ENCODE measurements around the gene ESX1. TPM values are rescaled to one million over a fixed set of nuclear protein-coding genes. Genes with fewer than 3 reads are reported as not detected.
"Not testable (repeated sequence)": the region's sequence is repeated elsewhere in the genome, so short reads cannot be mapped to it uniquely, and the experiment has no call there.

Gene ESX1
- polyA plus RNA-seq (2014; cell fraction: cytosol; rRNA removed) = not detected in 2 replicates
- not detected in 2 replicates for polyA plus RNA-seq (2014; cell fraction: nucleus; rRNA removed)

- no peak for DNase-seq (ENCODE audit: low spot score)
These were observed at the start of gene ESX1 for GRCh38 chrX:104254442-104255115. TSS of gene ESX1 (minus strand) at chrX:104254933. CDS start at chrX:104254849, 84 bp downstream.

- DNase-seq (ENCODE audit: low spot score) = no peak
These were observed 40.9 kb upstream of the ESX1 start for GRCh38 chrX:104295636-104296035.

- DNase-seq (ENCODE audit: low spot score) = no peak
These were observed 34.2 kb upstream of the ESX1 start for GRCh38 chrX:104288961-104289360.

- DNase-seq (ENCODE audit: low spot score) = no peak
These were observed 33.5 kb upstream of the ESX1 start for GRCh38 chrX:104288269-104288668.

- no peak for DNase-seq (ENCODE audit: low spot score)
These were observed 30.5 kb upstream of the ESX1 start for GRCh38 chrX:104285201-104285600.

- no peak for DNase-seq (ENCODE audit: low spot score)
These were observed 29.8 kb upstream of the ESX1 start for GRCh38 chrX:104284507-104284906.

- no peak for DNase-seq (ENCODE audit: low spot score)
These were observed 27.5 kb upstream of the ESX1 start for GRCh38 chrX:104282166-104282725.

- DNase-seq (ENCODE audit: low spot score) = no peak
These were observed 26.8 kb upstream of the ESX1 start for GRCh38 chrX:104281564-104281963.

- DNase-seq (ENCODE audit: low spot score) = no peak
These were observed 25.9 kb upstream of the ESX1 start for GRCh38 chrX:104280609-104281008.

GRCh38 chrX:104270916-104271512 is 16.3 kb upstream of the ESX1 start:
- peak; percentile 10 for DNase-seq (ENCODE audit: low spot score)

GRCh38 chrX:104270212-104270611 is 15.5 kb upstream of the ESX1 start:
- no peak for DNase-seq (ENCODE audit: low spot score)

- no peak for DNase-seq (ENCODE audit: low spot score)
These were observed 732 bp upstream of the ESX1 start for GRCh38 chrX:104255465-104255864.

- peak; percentile 2 for DNase-seq (ENCODE audit: low spot score)
These were observed 929 bp downstream of the ESX1 start for GRCh38 chrX:104253567-104254441.

- no peak for DNase-seq (ENCODE audit: low spot score)
These were observed 4.3 kb downstream of the ESX1 start for GRCh38 chrX:104250470-104250869.

- DNase-seq (ENCODE audit: low spot score) = not testable (repeated sequence)
These were observed 24.7 kb downstream of the ESX1 start for GRCh38 chrX:104230060-104230459.

GRCh38 chrX:104211187-104211586 is 43.5 kb downstream of the ESX1 start:
- no peak for DNase-seq (ENCODE audit: low spot score)

GRCh38 chrX:104205548-104205947 is 49.2 kb downstream of the ESX1 start:
- DNase-seq (ENCODE audit: low spot score) = no peak
